ES-I3 (cell line): ENCODE results near the gene NRIP1.

Experiments
- H3K36me3 ChIP-seq: 2 replicates; pipeline ENCODE4 v1.6.1; 2013; ENCODE audit warnings: mild to moderate bottlenecking, low read length, control low read depth, moderate library complexity; ENCODE audit not compliant: insufficient read depth
- H3K4me1 ChIP-seq: 2 replicates; pipeline ENCODE4 v1.6.1; 2013; ENCODE audit warnings: mild to moderate bottlenecking, control low read depth, low read length; ENCODE audit not compliant: insufficient read depth
- H3K9ac ChIP-seq: 2 replicates; pipeline ENCODE4 v1.6.1; 2013; ENCODE audit warnings: low read depth, mild to moderate bottlenecking, low read length, moderate library complexity
- H3K9me3 ChIP-seq: 2 replicates; pipeline ENCODE4 v1.6.1; 2013; ENCODE audit warnings: mild to moderate bottlenecking, low read length, moderate library complexity; ENCODE audit not compliant: control insufficient read depth, insufficient read depth

NRIP1 gene

DNA sequence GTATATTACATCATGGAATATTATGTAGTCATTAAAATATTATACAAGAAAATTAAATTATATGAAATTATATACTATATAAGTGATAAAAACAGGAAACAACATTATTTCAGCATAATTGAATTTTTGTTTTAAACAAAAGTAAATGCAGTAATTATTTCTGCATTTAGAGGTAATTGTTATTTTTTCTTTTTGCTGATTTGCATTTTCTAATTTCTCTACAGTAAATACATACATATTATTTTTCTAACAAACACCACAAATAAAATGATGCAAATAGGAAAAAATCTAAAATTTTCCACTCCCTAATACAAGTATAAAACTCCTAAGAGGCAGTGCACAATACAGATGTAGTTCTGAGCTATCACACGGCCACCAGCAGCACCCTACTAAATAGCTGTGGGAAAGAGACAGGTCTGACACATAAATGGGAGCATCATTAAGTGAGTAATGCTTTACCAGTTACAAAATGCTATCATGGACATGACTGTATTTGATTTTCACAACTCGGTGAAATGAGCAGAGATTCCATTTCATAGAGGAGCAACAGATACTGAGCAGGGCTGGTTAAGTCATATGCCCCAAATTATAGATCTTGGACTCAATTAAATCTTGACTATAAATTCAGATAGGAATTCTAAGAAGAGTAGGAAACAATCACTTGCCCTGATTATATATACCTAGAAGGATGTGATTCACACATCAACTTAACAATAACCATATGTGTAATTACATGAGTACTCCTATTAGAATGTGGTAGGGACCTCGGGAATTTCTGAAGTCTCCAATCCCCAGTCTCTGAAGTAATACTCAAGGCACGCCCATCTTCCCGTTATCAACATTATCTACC, 49.0 kb downstream of the NRIP1 start:
- Histone ChIP-seq H3K9ac (no peak overlapping the region), H3K36me3 (no peaks in the 10 kb centered on the region), H3K9me3 (no peaks in the 10 kb centered on the region), H3K4me1 (no peaks in the 10 kb centered on the region)

DNA sequence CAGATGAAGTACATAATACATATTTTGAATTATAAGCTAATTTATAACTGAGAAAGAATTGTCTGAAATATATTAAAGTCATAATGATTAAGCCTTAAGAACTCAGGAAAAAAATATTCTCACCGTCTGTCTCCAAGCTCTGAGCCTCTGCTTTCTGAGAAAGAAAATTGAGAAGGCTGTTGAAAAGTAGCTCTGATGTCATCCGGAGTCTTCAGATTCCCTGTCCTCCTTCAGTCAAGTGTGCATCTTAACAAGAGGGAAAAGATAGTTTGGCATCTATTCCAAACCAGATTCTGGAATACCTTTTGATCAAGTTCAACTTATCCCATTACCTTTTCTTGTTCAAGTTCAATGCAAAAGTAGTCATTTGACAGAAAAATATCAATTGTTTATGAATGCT, 50.6 kb downstream of the NRIP1 start:
- no peaks in the 10 kb centered on the region for H3K4me1 ChIP-seq
- H3K36me3 ChIP-seq = no peaks in the 10 kb centered on the region
- H3K9me3 ChIP-seq = no peaks in the 10 kb centered on the region; the same call in 1 of the 2 replicates
- no peak overlapping the region for H3K9ac ChIP-seq

DNA sequence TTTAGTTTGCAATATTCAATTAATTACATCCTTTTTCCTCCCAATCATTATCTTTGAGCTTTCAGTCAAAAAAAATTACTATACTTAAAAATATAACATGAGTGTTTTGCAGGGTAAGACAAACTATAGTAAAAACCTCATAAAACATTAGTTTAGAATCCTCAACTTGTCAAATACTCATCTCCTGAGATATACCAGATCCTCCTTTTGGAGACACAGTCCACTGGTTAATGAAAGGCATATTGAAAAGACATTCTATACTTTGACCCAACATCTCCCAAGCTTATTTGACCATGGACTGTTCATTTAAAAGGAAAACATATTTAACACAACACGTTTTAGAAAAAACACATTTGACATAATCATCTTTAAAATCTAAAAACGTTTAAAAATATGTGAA, 52.8 kb downstream of the NRIP1 start:
- H3K9me3 ChIP-seq = no peaks in the 10 kb centered on the region; the same call in 1 of the 2 replicates
- H3K36me3 ChIP-seq = no peaks in the 10 kb centered on the region
- peaks cover 1% of the 10 kb centered on the region; the same call in 1 of the 2 replicates for H3K4me1 ChIP-seq
- no peak overlapping the region for H3K9ac ChIP-seq

DNA sequence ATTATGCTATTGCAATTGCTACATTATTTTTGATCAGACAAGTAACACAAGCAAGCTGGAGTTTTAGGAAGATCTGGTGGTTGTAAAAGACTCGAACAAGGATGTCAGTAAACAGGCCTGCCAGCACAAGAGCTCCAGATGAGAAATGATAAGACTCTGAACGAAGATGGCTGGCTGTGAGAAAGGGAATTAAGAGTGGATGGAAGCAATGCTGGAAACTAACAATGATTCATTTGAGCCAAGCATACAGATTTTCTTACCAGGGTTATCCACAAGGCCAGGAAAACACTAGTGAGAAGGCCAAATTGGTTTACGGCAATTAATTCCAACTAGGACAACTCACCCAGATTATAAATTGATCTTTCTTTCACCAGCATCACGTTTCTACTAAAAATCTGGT, 54.2 kb downstream of the NRIP1 start:
- H3K36me3 ChIP-seq = no peaks in the 10 kb centered on the region
- no peaks in the 10 kb centered on the region; the same call in 1 of the 2 replicates for H3K9me3 ChIP-seq
- peaks cover 13% of the 10 kb centered on the region for H3K4me1 ChIP-seq
- H3K9ac ChIP-seq = no peak overlapping the region

DNA sequence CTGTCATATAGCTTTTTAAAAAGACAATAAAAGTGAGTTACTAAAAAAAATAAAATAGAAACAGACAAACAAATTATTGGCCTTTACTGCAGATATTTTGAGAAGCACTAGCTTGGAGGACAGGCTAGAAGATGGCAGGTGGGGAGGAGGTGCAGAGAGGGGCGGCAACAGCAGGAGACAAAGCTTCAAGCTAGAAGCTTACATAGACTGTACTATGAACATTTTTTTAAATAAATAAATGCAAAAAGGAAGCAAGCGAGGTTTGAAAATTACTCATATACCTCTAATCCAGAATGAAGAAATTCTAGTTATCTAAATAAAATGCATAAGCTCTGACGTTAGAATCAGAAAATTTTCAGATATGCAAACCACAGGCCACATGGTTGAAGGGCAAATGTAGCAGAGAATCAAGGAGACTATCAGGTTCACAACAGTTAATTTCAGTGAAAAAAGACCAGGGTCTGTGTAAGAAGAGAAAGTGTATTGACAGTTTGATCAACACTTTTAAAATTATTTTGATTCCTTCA, 54.9 kb downstream of the NRIP1 start:
- Histone ChIP-seq H3K4me1 (peaks cover 19% of the 10 kb centered on the region), H3K9me3 (no peaks in the 10 kb centered on the region; the same call in 1 of the 2 replicates)

DNA sequence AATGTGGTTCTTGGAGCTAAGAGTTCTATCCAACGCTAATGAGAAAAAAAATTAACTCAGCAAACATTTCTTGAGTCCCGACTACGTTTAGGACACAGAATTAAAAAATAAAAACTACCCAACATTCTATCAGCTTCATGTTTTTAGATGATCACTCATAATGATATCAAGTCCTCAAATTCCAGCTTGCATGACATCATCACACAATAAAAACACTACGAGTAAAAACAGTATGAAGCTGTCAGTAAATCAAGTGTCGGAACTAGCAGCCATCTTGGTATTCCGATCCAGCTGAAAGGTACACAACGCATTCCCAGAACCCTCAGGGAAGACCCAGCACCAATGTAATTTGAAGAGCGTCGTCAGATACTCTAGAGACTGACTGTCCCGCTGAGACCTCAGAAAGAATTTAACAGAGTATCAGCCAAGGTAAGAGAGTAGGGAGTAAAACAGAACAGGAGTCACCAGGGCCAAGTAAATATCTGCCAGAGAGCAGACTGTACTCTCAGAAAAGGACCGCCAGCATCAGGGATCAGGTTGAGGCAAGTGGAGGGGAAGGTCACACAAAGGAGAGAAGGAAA, 57.0 kb downstream of the NRIP1 start:
- Histone ChIP-seq H3K4me1 (peaks cover 19% of the 10 kb centered on the region), H3K9ac (no peak overlapping the region), H3K36me3 (no peaks in the 10 kb centered on the region), H3K9me3 (no peaks in the 10 kb centered on the region; the same call in 1 of the 2 replicates)

More for the DNA sequence above, 54.9 kb downstream of the NRIP1 start:
- H3K36me3 ChIP-seq = no peaks in the 10 kb centered on the region
- no peak overlapping the region for H3K9ac ChIP-seq

DNA sequence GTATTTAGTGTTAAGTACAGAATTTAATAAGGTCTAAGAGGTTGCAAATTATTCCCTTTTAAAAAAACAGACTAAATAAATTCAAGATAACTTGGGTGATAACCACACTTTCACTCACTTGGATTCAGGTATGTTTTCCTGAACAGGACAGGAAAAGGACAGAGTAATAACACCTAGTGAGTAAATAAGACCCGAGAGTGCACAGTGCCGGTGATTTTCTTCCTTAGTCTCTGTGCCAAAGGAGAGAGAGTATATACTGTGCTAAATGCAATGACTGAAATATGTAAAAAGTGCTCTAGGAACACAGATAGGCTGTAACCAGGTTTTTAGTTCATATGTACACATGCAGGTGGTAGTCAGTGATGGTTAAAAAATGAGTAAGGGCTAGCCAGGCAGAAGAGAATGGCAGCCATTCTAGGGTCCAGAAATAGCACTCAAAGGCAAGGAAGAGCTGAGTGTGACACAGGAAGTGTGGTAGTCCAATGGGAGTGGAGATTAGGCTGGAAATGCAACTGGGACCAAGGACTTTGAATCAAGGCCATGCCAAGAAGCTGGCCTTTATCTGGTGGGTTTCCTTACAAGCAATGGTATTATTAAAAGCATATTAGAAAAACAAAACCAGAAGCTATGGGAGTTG, 58.1 kb downstream of the NRIP1 start:
- Histone ChIP-seq H3K9ac (no peak overlapping the region), H3K4me1 (peaks cover 23% of the 10 kb centered on the region), H3K9me3 (no peaks in the 10 kb centered on the region; the same call in 1 of the 2 replicates), H3K36me3 (no peaks in the 10 kb centered on the region)

DNA sequence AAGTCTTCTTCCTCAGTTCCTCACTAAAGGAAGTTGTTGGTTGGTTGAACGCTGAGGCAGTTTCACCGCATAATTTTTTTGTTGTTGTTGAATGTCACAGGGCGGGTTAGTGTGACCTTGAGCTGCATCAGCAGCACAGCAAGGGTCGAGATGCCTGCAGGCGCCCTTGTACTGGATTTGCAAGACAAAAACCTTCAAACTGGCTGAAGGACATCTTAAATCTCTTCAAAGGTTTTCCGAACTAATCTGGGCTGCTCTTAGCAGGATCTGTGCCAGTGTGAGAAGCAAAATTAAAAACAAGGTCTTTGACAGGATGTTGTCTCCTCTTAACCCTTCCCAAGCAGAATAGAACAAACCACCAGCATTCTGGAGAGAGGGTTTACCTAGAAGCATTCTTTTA, 59.4 kb downstream of the NRIP1 start:
- Histone ChIP-seq H3K36me3 (no peaks in the 10 kb centered on the region), H3K4me1 (peaks cover 23% of the 10 kb centered on the region), H3K9ac (no peak overlapping the region), H3K9me3 (no peaks in the 10 kb centered on the region; the same call in 1 of the 2 replicates)

DNA sequence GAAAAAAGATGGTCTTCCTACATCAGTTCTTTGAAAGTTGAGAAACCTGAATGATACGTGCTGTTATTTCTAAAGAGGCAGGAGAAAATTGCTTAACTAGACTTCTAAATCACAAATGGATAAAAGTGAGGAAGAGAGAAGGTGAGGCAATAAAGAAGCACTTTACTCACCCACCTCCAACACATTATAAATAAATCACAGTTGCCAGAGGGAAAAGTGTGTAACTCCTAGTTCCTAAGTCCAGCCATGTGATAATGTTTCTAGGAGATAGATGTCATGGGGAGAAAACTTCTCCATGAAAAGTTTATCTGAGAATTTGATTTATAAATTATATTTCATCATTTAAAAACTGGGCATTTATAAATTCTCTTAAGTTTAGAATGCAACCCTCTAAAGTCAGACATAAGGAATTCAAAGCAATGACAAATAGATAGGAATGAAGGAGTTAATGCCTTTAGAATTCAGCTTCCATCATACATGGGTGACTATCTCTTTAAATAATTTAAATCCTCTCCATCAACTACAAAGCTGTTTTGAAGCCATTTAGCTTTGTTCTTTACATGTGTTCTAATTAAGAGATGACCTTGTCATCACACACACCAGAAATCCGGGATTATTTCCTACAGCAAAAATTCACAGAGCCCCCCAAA, 60.0 kb downstream of the NRIP1 start:
- Histone ChIP-seq H3K4me1 (peaks cover 23% of the 10 kb centered on the region), H3K36me3 (no peaks in the 10 kb centered on the region), H3K9me3 (no peaks in the 10 kb centered on the region), H3K9ac (no peak overlapping the region)

DNA sequence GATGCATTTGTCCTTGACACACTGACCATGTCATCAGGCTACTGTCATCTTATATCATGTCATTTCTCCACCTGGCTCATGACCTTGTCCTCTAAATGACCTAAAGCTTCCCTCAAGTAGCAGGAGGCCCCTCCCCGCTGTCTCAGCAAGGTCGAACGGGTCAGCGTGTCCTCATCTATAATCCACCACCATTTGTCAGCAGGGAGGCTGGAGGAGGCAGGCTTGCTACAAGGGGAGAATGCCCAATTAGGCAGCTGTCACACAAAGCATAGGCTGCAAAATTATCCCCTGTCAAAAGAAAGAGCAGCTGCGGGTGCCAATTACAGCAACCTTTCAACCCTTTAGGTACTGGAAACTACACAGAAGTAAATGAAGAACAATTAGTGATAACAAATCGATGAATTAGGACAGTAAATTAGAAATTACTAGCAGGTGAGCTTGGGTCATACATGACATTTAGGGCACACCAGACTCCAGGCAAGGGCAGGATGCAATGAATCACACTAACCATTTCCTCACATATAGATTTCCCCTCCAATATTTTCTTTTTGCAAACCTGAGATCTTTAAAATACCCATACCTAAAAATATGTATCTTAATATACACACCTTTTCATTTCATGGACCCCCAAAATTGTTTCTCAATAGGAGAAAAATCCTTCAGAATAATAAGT, 61.2 kb downstream of the NRIP1 start:
- H3K4me1 ChIP-seq = peaks cover 23% of the 10 kb centered on the region

DNA sequence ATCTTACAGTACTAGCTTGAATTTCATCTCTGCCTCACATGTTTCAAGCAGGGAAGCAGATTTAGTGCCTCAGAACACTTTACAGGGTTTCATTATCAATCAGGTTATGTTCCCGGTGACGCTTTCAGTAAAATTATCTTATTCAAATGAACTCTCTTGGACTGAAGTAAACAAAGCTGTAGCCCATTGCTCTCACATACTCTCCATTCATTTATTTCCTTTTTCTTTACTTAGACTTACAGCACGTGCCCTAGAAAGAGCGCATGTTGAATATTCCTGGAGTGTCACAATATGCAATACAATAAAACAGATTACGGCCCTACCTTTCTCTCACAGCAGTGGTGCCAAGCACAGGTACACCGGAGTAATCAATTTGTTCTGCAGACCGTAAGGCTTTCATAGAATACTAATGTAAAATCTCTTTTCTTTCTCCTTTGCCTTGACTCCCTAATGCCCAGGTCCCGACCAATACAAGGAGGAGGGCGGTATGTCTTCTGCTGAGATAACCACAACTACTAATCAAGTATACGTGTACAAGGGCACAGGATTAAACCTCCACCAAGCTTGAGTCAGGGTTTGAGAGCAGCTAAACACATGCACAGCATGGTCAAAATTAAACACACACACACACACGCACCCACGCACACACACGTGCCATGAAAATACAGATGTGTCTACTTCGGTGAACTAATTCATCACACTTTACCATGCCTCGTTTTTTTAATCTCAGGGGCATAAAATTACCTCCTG, 62.8 kb downstream of the NRIP1 start:
- H3K4me1 ChIP-seq = peaks cover 22% of the 10 kb centered on the region
- H3K9me3 ChIP-seq = no peaks in the 10 kb centered on the region
- H3K36me3 ChIP-seq = no peaks in the 10 kb centered on the region
- H3K9ac ChIP-seq = no peak overlapping the region

More for the DNA sequence above, 61.2 kb downstream of the NRIP1 start:
- no peak overlapping the region for H3K9ac ChIP-seq
- no peaks in the 10 kb centered on the region for H3K9me3 ChIP-seq
- H3K36me3 ChIP-seq = no peaks in the 10 kb centered on the region

DNA sequence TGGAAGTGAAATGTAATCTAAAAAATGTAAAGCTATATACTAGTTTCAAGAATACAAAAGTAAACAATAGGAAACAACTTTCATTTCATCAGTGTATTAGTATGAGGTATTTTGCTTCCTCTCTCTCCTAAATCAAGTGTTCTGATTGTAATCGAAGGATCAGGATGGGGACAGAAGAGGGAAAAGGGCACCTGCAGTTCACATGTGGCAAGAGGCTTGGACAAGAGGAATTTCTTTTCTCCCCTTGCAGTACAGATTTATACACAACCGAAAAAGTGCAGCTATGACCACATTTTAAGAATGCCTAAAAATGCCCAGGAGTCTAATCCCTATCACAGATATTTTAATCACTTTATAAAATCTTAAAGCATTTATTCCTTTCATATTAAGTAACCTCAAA, 63.7 kb downstream of the NRIP1 start:
- Histone ChIP-seq H3K9ac (no peak overlapping the region), H3K4me1 (peaks cover 20% of the 10 kb centered on the region), H3K9me3 (no peaks in the 10 kb centered on the region), H3K36me3 (no peaks in the 10 kb centered on the region)

DNA sequence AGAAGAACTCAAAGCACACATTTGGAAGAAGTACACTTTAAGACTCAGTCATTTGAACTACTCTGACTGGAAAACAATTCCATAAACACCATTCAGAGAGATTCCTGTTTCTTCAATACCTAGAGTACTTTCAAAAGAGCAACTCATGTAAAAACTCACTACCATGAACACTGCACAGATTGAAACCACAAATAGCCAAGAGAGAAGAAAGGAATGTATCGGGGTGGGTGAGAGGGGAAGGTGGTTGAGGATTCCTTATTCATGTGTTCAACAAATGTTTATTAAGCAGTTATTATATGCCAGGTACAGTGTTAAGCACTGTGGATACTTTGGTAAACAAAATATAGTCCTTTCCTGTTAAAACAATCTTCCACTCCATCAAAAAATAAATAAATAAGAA, 64.7 kb downstream of the NRIP1 start:
- Histone ChIP-seq H3K9me3 (no peaks in the 10 kb centered on the region), H3K36me3 (no peaks in the 10 kb centered on the region), H3K9ac (no peak overlapping the region), H3K4me1 (peaks cover 11% of the 10 kb centered on the region)
